Activated T-cell treated with anti-CD3 and anti-CD28 coated beads, Interleukin-2, amount 50 U/mL, for 4 hours (primary cell): Measurements from ENCODE around the gene MRPL21. TPM values are rescaled to one million over a fixed set of nuclear protein-coding genes. Genes with fewer than 3 reads are reported as not detected.

Experiments used
- ATAC-seq, 2 donors: fragments of 200-7000 bp; cut with Tn5 transposase; one replicate each; pipeline ENCODE4 v1.10.0; 2021
- DNase-seq: peaks from one replicate; pipeline ENCODE4 v3.0.0-alpha.2; 2020
- H3K27me3 Mint-ChIP-seq: one replicate; pipeline ENCODE4 v1.8.0; 2021; ENCODE audit warnings: low read depth, mixed read lengths
- H3K36me3 Mint-ChIP-seq: one replicate; pipeline ENCODE4 v1.8.0; 2022; ENCODE audit warnings: mixed read lengths; ENCODE audit not compliant: insufficient read depth
- H3K4me1 Mint-ChIP-seq: one replicate; pipeline ENCODE4 v1.8.0; 2021; ENCODE audit warnings: low read depth, mixed read lengths
- H3K4me3 Mint-ChIP-seq: one replicate; pipeline ENCODE4 v1.8.0; 2021; ENCODE audit warnings: mild to moderate bottlenecking, moderate library complexity, mixed read lengths
- H3K9me3 Mint-ChIP-seq: one replicate; pipeline ENCODE4 v1.8.0; 2021; ENCODE audit warnings: mixed read lengths
- total RNA-seq, 3 donors: library from RNA; stranded (reverse); gene quantifications; one replicate each; pipeline ENCODE4 v1.2.1, GENCODE V29; 2021

MRPL21 gene
- total RNA-seq, 3 donors from 2014 or later = 106 to 130 (median 122) TPM

GRCh38 chr11:68938816-68939582, 35.4 kb upstream of the MRPL21 start:
- Mint-ChIP-seq H3K4me3 (no peak overlapping the region), H3K36me3 (peaks cover 4% of the 10 kb centered on the region), H3K9me3 (no peaks in the 10 kb centered on the region), H3K4me1 (no peaks in the 10 kb centered on the region), H3K27me3 (no peaks in the 10 kb centered on the region)
- DNase-seq (no peak), ATAC-seq (no peak)

GRCh38 chr11:68938088-68938487, 34.5 kb upstream of the MRPL21 start:
- Mint-ChIP-seq H3K4me3 (no peak overlapping the region), H3K9me3 (no peaks in the 10 kb centered on the region), H3K36me3 (peaks cover 4% of the 10 kb centered on the region), H3K27me3 (no peaks in the 10 kb centered on the region), H3K4me1 (no peaks in the 10 kb centered on the region)
- ATAC-seq (no peak), DNase-seq (no peak)

- Mint-ChIP-seq H3K9me3 (no peaks in the 10 kb centered on the region), H3K36me3 (peaks cover 7% of the 10 kb centered on the region), H3K4me3 (no peak overlapping the region), H3K4me1 (no peaks in the 10 kb centered on the region), H3K27me3 (no peaks in the 10 kb centered on the region)
- no peak for DNase-seq
- ATAC-seq = no peak
Observed at GRCh38 chr11:68936676-68937620, 33.3 kb upstream of the MRPL21 start.

- DNase-seq = no peak
- H3K9me3 Mint-ChIP-seq = no peaks in the 10 kb centered on the region
- peaks cover 12% of the 10 kb centered on the region for H3K36me3 Mint-ChIP-seq
- H3K4me3 Mint-ChIP-seq = no peak overlapping the region
- no peak for ATAC-seq
- no peaks in the 10 kb centered on the region for H3K27me3 Mint-ChIP-seq
- H3K4me1 Mint-ChIP-seq = no peaks in the 10 kb centered on the region
Observed at GRCh38 chr11:68936358-68936636, 32.7 kb upstream of the MRPL21 start.

- Mint-ChIP-seq H3K27me3 (no peaks in the 10 kb centered on the region), H3K36me3 (peaks cover 13% of the 10 kb centered on the region), H3K4me3 (no peak overlapping the region), H3K9me3 (no peaks in the 10 kb centered on the region), H3K4me1 (no peaks in the 10 kb centered on the region)
- ATAC-seq = no peak
- no peak for DNase-seq
Observed at GRCh38 chr11:68935516-68936357, 32.1 kb upstream of the MRPL21 start.

- no peak for DNase-seq
- Mint-ChIP-seq H3K27me3 (no peaks in the 10 kb centered on the region), H3K36me3 (peaks cover 15% of the 10 kb centered on the region), H3K4me1 (no peaks in the 10 kb centered on the region), H3K4me3 (no peak overlapping the region), H3K9me3 (no peaks in the 10 kb centered on the region)
- ATAC-seq = no peak
Observed at GRCh38 chr11:68935066-68935465, 31.4 kb upstream of the MRPL21 start.

- ATAC-seq (no peak), DNase-seq (no peak)
- no peak overlapping the region for H3K4me3 Mint-ChIP-seq
Observed at GRCh38 chr11:68934666-68935065, 31.0 kb upstream of the MRPL21 start.

GRCh38 chr11:68934321-68934645, 30.7 kb upstream of the MRPL21 start:
- DNase-seq (no peak), ATAC-seq (no peak)
- peaks cover 20% of the 10 kb centered on the region for H3K36me3 Mint-ChIP-seq
- no peaks in the 10 kb centered on the region for H3K27me3 Mint-ChIP-seq
- no peak overlapping the region for H3K4me3 Mint-ChIP-seq
- H3K9me3 Mint-ChIP-seq = no peaks in the 10 kb centered on the region
- no peaks in the 10 kb centered on the region for H3K4me1 Mint-ChIP-seq

More at GRCh38 chr11:68934666-68935065, 31.0 kb upstream of the MRPL21 start:
- Mint-ChIP-seq H3K36me3 (peaks cover 18% of the 10 kb centered on the region), H3K9me3 (no peaks in the 10 kb centered on the region), H3K4me1 (no peaks in the 10 kb centered on the region), H3K27me3 (no peaks in the 10 kb centered on the region)

- Mint-ChIP-seq H3K4me1 (no peaks in the 10 kb centered on the region), H3K27me3 (no peaks in the 10 kb centered on the region), H3K9me3 (no peaks in the 10 kb centered on the region), H3K36me3 (peaks cover 25% of the 10 kb centered on the region), H3K4me3 (no peak overlapping the region)
- DNase-seq (no peak), ATAC-seq (no peak)
Observed at GRCh38 chr11:68933605-68934320, 30.1 kb upstream of the MRPL21 start.

GRCh38 chr11:68932933-68933577, 29.4 kb upstream of the MRPL21 start:
- DNase-seq (no peak), ATAC-seq (no peak)
- Mint-ChIP-seq H3K4me3 (no peak overlapping the region), H3K9me3 (no peaks in the 10 kb centered on the region), H3K4me1 (no peaks in the 10 kb centered on the region), H3K27me3 (no peaks in the 10 kb centered on the region), H3K36me3 (peaks cover 28% of the 10 kb centered on the region)

- no peak overlapping the region for H3K4me3 Mint-ChIP-seq
- ATAC-seq (no peak), DNase-seq (no peak)
- H3K36me3 Mint-ChIP-seq = peaks cover 30% of the 10 kb centered on the region
- H3K4me1 Mint-ChIP-seq = no peaks in the 10 kb centered on the region
- no peaks in the 10 kb centered on the region for H3K27me3 Mint-ChIP-seq
- no peaks in the 10 kb centered on the region for H3K9me3 Mint-ChIP-seq
Observed at GRCh38 chr11:68932358-68932757, 28.7 kb upstream of the MRPL21 start.

- Mint-ChIP-seq H3K27me3 (no peaks in the 10 kb centered on the region), H3K9me3 (no peaks in the 10 kb centered on the region), H3K4me3 (no peak overlapping the region), H3K36me3 (peaks cover 35% of the 10 kb centered on the region), H3K4me1 (no peaks in the 10 kb centered on the region)
- ATAC-seq = no peak
- DNase-seq = no peak
Observed at GRCh38 chr11:68931911-68932310, 28.3 kb upstream of the MRPL21 start.

- no peaks in the 10 kb centered on the region for H3K4me1 Mint-ChIP-seq
- no peak overlapping the region for H3K4me3 Mint-ChIP-seq
- peaks cover 39% of the 10 kb centered on the region for H3K36me3 Mint-ChIP-seq
- ATAC-seq (no peak), DNase-seq (no peak)
- H3K27me3 Mint-ChIP-seq = no peaks in the 10 kb centered on the region
- H3K9me3 Mint-ChIP-seq = no peaks in the 10 kb centered on the region
Observed at GRCh38 chr11:68930991-68931855, 27.6 kb upstream of the MRPL21 start.
